ENCODE data around the gene TNFAIP1. TPM values are rescaled to one million over a fixed set of nuclear protein-coding genes. Genes with fewer than 3 reads are reported as not detected.

TNFAIP1 gene
- total RNA-seq, 1 experiment from 2014 or later = 49.4 TPM

GRCh38 chr17:28371245-28372202 is 36.0 kb downstream of the TNFAIP1 start, which contains the start of gene SARM1:
Gene SARM1, plus strand, starts transcription at chr17:28371694. Its CDS starts 339 bp downstream, at chr17:28372033.
- peak within 1 kb of the TSS; percentile 65 for H3K4me3 Mint-ChIP-seq (ENCODE audit: low read depth, unreplicated experiment)
- CTCF ChIA-PET = interaction anchor here (0.6 kb wide), 1 partner anchor 162 kb away, joined by 3 read pairs; no protein-coding TSS in a partner anchor
- no TSS peak for BruUV-seq (replicated peaks)
- peaks cover 14% of the 10 kb centered on the region for H3K4me1 Mint-ChIP-seq (ENCODE audit: low read depth, unreplicated experiment)
- no peak for TF ChIP-seq CTCF (IDR thresholded peaks at IDR 0.05; ENCODE audit: unreplicated experiment)
- intact Hi-C loops (cut with micrococcal nuclease; ENCODE audit: unreplicated experiment) = loop anchor here (1.0 to 5.0 kb wide), 2 partner anchors 9 to 46 kb away; no protein-coding TSS in a partner anchor
- peak; percentile 59 for DNase-seq
- H3K27ac Mint-ChIP-seq (ENCODE audit: unreplicated experiment) = no peak within 1 kb of the TSS
- H3K36me3 Mint-ChIP-seq (ENCODE audit: insufficient read depth, unreplicated experiment) = peaks cover 14% of the 10 kb centered on the region
- no peaks in the 10 kb centered on the region for H3K9me3 Mint-ChIP-seq (ENCODE audit: low read depth, unreplicated experiment)
- peaks cover 12% of the 10 kb centered on the region for H3K27me3 Mint-ChIP-seq (ENCODE audit: unreplicated experiment)

- no peak for DNase-seq
- TF ChIP-seq CTCF (IDR thresholded peaks at IDR 0.05; ENCODE audit: unreplicated experiment) = no peak
- Mint-ChIP-seq H3K27me3 (ENCODE audit: unreplicated experiment) (peaks cover 12% of the 10 kb centered on the region), H3K27ac (ENCODE audit: unreplicated experiment) (no peak overlapping the region), H3K4me1 (ENCODE audit: low read depth, unreplicated experiment) (peaks cover 14% of the 10 kb centered on the region), H3K9me3 (ENCODE audit: low read depth, unreplicated experiment) (no peaks in the 10 kb centered on the region), H3K4me3 (ENCODE audit: low read depth, unreplicated experiment) (peak overlapping the region; percentile 65), H3K36me3 (ENCODE audit: insufficient read depth, unreplicated experiment) (peaks cover 14% of the 10 kb centered on the region)
- intact Hi-C loops (cut with micrococcal nuclease; ENCODE audit: unreplicated experiment) = loop anchor here (1.0 to 5.0 kb wide), 2 partner anchors 8 to 45 kb away; no protein-coding TSS in a partner anchor
- CTCF ChIA-PET = no interaction called here
- BruUV-seq (replicated peaks) = no TSS peak
Observed at GRCh38 chr17:28372203-28372944, 36.8 kb downstream of the TNFAIP1 start.

GRCh38 chr17:28372945-28373274 is 37.3 kb downstream of the TNFAIP1 start:
- Mint-ChIP-seq H3K27me3 (ENCODE audit: unreplicated experiment) (peaks cover 12% of the 10 kb centered on the region), H3K27ac (ENCODE audit: unreplicated experiment) (no peak overlapping the region), H3K36me3 (ENCODE audit: insufficient read depth, unreplicated experiment) (peaks cover 14% of the 10 kb centered on the region), H3K9me3 (ENCODE audit: low read depth, unreplicated experiment) (no peaks in the 10 kb centered on the region), H3K4me1 (ENCODE audit: low read depth, unreplicated experiment) (peaks cover 14% of the 10 kb centered on the region), H3K4me3 (ENCODE audit: low read depth, unreplicated experiment) (peak overlapping the region; percentile 65)
- no peak for TF ChIP-seq CTCF (IDR thresholded peaks at IDR 0.05; ENCODE audit: unreplicated experiment)
- BruUV-seq (replicated peaks) = no TSS peak
- CTCF ChIA-PET = no interaction called here
- DNase-seq = no peak
- intact Hi-C loops (cut with micrococcal nuclease; ENCODE audit: unreplicated experiment) = loop anchor here (1.0 to 5.0 kb wide), 2 partner anchors 7 to 44 kb away; no protein-coding TSS in a partner anchor

Data from Calu3 (cell line).